GM19395 (cell line): ENCODE data around the gene OSBPL2.

Experiments used
- ATAC-seq: cut with Tn5 transposase; IDR thresholded peaks from one replicate; pipeline ENCODE4 v1.9.1; 2021; ENCODE audit warnings: mild to moderate bottlenecking, moderate library complexity; ENCODE audit not compliant: unreplicated experiment

The OSBPL2 gene

DNA sequence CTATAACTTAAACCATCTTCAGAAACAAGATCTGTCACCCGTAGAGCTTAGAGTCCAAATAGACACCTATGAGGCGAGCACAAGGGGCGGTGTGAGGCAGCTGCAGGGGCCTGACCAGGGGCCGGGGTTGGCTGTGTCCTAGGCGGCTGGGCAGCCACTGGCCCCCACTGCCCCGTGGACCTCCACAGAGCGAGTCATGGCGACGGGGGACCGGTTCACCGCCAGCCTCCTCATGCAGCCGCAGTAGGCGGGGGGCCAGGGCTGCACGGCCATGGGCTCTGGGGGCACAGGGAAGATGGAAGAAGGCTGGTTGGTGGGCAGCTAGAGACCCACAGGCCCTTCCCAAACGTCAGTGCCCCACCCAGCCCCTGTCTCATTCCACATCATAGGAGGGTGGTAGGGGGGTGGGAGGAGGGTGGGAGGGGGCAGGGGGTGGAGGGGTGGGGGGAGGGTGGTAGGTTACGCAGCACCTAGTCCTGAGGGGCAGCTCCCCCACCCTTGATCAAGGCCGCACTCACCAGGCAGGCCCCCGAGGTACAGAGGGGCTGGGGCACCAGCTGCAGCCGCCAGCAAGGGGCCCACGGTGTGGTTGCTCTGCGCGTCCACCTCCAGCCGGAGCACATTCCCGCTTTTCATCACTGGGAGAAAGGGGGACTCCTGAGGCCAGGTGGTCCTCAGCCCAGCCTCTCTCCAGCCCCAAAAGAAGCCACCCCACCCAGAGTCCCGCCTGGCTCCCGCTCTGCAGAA, 71.0 kb downstream of the OSBPL2 start:
- no peak for ATAC-seq

DNA sequence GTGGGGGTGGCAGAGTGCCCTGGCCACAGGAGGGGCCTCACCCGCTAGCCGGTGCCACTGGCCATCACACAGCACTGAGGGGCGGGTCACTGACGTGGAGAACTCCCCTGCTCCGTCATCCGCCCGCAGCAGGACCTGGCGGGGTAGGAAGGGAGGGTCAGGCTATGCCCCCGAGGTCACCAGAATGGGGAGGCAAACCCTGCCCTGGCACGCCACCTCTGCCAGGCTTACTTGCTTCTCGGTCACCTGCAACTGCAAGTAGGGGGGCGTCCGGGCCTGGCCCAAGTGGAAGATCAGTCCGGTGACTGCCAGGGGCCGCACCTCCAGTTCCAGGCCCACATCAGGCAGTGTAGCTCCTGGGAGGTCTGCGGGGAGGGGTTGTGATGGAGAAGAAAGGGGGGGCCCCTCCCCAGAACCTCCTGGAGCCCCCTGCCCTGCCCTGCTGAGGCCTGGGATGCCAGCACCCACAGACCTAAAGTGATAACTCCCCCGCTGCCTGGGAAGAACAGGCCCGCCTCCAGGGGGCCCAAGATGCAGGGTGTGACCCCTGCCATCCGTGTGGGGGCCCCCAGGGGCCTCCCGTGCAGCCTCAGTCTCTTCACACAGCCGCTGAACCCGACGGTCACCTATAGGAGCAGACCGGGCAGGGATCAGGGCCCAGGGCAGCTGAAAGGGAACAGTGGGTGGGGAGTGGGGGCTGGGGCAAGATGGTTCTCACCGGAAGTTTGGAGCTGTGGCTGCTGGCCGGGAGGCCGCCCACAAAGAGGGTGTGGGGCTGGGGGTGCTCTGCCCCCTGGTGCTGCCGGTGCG, 71.8 kb downstream of the OSBPL2 start:
- ATAC-seq = no peak

DNA sequence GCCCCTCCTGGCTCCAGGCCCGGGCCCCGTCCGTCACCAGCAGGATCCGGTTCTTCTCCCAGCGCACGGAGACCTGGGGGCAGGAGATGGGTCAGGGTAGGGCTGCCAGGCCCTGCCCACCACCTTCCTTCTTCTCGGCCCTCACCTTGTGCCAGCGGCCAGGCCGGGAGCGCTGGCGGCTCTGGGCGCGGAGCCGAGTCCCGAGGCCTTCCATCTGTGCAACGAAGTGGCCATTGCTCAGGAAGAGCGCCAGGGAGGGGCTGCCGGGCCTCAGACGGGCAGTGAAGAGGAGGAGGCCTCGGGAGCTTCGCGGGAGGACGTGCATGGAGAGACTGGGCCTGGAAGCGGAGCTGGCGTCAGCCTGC, 72.4 kb downstream of the OSBPL2 start:
- ATAC-seq = no peak

DNA sequence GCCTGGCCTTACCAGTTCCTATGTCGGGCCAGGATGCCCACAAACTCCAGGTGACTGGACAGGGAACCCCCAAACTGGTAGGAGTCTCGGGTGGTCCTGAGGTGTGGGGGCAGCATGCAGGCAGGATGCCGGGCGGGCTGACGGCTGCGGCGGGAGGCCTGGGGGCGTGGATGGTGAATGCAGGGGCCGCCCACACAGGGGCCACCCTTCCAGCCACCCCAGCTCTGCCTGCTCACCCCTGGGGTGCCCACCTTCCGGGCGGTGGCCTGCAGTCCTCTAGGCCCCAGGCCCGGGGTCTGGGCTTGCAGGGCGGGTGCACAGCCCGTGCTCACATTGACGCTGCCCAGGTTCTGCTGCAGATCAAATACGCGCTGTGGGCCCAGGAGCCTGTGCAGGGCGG, 72.8 kb downstream of the OSBPL2 start:
- ATAC-seq = no peak

DNA sequence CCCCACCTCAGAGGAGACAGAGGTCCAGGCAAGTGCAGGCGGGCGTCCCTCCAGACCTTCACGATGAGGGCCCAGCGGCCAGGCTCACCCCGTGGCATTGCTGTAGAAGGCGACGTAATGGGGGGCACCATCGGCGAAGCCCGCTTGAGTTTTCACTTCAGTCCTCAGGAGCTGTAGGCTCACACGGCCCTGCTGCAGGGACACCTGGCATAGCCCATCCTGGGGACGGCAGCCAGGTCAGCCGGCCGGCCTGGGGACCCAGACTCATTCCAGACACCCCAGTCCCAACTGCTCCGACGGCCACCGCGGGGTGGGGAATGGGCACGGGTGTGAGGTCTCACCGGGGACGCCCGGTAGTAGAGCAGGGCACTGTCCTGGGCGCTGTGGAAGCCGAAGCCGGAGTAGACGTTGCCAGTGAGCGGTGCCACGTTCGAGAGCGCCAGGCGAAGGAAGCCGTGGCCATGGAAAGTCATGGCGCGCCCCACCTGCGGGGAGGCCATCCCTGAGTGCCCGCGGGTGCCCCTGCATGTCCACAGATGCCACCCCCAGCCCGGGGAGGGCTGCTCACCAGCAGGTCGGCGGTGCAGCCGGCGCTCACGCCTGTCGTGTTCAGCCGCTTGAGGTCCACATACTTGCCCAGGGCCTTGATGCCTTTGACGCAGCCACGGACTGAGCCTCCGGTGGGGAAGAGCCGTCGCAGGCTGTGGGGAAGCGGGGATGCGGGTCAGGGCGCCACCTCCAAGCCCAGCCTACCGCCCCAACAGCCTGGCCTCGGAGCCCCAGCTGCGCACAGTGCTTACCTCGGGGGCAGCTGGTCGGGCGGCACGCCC, 73.7 kb downstream of the OSBPL2 start:
- ATAC-seq = no peak

DNA sequence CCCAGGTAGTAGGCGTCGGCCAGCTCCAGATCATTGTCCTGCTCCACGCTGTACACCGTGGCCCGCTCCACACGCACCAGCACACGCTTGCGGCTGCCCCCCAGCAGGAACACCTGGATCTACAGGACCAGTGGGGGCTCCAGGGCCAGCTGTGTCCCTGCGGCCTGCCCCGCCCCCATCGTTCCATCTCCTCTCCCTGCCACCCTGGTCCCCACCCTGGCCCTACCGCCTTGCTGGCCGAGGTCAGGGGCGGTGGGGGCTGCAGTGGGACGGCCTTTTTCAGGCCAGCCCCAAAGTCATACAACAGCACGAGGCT, 74.3 kb downstream of the OSBPL2 start:
- ATAC-seq = no peak

DNA sequence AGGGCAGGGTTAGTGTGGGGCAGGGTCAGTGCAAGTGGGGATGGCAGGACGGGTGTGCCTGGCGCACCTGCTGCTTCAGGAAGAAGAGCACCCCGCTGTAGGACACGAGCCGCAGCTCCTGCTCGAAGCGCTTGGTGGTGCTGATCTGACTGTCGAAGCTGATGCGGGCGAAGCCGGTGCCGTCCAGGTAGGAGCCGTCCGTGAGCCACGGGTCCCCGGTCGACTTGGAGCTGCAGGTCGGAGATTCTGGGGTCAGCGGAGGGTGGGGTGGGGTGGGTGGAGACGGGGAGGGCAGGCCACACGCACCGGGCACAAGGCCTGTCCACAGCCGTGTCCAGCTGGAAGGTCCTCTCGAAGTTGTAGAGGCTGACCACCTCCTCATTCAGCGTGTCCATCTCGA, 74.7 kb downstream of the OSBPL2 start:
- no peak for ATAC-seq

DNA sequence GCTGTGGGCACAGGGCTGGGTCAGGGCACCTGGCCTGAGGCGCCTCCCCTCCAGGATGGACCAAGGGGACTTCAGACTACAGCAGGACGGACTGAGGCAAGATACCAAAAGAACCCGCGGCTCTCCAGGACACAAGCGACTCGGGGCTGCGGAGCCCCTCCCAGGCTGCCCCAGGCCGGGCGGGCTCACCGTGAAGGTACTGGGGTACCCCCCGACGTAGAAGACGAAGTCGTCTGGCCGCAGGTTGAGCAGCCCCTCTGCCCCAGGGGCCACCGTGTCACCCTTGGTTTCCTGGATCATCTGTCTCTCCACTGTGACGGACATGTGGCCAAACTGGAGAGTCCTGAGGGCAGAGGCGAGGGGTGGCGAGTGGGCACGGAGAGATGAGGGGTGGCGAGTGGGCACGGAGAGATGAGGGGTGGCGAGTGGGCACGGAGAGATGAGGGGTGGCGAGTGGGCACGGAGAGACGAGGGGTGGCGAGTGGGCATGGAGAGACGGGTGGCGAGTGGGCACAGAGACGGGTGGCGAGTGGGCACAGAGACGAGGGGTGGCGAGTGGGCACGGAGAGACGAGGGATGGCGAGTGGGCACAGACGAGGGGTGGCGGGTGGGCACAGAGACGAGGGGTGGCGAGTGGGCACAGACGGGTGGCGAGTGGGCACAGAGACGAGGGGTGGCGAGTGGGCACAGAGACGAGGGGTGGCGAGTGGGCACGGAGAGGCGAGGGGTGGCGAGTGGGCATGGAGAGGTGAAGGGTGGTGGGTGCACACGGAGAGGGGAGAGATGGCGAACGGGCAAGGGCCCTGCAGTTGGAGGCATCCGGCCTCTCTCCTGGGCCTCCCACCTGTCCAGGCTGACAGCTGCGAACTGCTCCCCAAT, 75.4 kb downstream of the OSBPL2 start:
- ATAC-seq = no peak

DNA sequence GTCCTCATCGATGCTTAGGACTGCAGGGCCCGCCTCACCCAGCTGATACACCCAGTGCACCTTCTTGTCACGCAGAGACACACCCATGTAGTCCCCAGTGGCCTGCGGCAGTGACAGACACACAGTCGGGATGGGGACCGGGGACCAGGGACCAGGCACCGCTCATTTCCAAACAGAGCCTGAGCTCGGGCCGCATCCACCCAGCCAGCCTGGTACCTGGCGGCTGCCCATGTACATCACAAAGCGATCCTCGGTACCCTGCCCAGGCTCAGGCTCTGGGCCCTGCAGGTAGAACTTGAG, 76.0 kb downstream of the OSBPL2 start:
- ATAC-seq = no peak

DNA sequence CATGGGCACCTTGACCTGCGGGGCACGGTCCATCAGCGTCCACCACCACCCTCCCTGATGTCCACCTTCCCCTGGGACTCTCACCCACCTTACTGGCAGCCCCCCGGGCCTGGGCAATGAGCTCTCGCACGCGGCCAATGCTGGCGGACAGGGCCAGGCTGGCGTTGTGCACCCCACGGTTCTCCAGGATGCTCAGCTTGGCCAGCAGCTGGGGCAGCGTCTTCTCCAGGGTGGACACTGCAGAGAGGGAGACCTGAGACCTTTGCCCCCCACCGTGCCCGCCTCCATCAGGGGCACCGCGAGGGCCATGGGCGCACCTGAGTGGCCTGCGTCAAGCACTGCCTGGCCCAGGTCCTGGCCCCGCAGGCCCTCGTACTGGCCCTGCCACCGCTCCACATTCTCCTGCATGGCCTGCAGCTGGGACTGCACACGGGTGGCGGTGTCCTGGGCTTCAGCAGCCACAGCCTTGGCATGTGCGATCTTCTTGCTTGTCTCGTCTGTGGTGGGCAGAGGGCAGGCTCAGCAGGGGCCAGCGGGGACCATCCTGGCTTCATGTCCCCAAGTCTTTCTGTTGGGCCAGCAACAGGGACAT, 76.5 kb downstream of the OSBPL2 start:
- no peak for ATAC-seq

DNA sequence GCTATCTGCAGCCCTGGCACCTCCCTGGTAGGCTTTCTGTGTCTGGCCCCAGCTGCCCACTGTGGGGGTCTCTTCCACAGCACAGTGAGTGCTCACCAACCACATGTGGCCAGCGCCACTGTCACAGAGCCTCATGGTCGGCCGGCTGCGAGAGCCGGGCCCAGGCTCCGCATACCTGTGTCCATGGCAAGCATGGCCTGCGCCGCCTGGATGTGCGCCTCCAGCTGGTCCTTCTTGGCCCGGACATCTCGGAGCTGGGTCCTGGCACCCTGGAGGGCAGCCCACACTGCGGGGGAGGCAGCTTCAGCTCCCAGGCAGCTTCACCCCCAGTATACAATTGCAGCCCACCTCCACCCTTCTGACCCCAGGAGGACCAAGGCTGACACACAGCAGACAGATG, 77.5 kb downstream of the OSBPL2 start:
- ATAC-seq = no peak

DNA sequence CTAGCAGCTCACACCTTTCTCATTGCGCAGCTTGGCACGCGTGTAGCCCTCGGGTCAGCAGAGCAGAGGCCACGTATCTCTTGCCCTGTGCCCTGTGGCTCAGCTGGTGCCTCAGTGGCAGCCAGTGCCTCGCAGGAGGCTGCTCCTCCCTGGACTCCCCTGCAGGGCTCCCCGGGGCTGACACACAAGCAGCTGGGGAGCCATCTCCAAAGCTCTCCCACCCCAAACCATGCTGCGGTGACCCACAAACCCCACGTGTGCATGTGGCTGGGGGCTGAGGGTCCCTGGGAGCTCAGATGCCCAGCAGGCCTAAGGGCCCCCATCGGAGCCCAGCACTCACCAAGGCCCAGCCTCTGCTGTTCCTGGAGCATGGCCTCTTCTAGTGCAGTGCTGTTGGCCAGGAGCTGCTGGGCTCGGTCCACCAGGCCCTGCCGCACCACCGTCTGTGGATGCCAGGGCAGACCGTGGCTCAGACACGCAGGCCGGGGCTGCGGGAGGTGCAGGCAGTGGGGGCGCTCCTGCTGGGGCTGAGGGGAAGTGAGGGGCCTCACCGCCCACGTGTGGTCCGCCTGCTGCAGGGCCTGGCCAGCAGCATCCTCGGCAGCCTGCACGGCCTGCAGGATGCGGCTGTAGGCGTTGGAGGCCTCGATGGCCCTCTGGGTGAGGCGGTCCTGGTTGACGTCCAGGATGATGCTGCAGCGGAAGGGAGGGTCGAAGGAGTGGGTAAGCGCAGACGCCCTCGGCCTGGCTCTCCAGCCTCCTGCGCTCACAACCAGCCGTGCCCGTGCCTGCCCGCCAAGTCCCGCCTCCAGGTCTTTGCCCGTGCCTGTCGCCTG, 78.2 kb downstream of the OSBPL2 start:
- ATAC-seq = no peak

DNA sequence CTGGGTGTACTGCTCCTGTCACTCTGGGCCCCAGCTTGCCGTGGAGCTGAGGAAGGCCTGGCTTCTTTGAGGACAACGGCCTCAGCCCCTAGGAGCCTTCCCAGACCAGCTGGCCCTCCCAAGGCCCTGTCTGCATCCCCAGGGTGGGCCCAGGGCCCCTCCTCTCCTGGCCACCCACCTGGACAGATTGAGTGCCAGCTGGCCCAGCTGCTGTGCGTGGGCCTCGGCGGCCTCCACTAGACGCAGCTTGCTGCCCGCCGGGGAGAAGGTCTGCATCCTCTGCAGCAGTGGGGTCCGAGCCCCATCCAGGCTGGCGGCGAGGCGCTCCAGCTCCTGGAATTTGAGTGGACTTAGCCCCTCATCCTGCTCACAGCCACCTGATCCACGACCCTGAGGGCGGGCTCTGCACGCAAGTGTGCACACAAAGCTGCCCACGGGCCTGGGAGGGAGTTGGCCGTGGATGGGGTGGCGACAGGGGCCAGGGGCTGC, 78.9 kb downstream of the OSBPL2 start:
- ATAC-seq = no peak

DNA sequence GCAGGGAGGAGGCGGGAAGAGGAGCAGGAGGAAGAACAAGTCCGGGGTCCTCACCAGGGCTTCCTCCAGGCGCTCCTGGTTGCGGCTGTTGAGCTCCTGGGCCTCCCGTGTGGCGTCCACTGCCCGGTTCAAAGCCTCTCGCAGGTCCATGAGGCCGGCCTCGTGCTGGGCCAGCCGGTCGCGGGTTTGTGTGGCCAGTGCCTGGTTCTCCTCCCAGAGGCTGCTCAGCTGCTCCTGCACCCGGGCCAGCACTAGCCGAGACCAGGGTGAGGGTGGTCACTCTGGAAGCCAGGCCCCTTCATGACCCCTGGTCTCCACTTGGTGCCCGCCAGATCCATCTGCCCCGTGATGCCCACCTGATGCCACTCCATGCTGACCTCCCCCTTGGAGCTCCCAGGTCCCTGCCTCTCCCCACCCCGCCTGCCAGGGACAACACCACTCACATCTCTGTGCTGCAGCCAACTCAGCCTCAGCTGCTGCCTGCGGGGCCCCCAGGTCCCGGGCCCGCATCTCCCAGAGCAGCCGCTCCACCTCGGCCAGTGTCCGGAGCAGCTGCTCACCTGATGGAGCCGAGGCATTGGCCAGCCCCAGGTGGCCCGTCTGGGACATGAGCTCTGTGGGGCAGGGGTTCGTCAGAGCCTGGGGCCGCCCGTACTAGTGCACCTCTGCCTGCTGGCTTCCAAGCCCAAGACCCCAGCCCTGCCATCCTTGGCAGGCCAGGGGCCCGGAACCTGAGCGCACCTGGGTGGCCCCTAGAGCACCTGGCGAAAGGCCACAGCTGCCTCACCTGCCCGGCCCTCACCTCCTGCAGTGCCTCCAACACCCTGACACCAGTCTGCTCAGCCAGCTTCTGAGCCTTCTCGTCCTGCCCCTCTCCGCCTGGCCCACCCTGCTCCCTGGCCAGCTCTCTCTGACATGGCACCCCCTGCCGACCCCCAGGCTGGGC, 80.4 kb downstream of the OSBPL2 start:
- no peak for ATAC-seq

DNA sequence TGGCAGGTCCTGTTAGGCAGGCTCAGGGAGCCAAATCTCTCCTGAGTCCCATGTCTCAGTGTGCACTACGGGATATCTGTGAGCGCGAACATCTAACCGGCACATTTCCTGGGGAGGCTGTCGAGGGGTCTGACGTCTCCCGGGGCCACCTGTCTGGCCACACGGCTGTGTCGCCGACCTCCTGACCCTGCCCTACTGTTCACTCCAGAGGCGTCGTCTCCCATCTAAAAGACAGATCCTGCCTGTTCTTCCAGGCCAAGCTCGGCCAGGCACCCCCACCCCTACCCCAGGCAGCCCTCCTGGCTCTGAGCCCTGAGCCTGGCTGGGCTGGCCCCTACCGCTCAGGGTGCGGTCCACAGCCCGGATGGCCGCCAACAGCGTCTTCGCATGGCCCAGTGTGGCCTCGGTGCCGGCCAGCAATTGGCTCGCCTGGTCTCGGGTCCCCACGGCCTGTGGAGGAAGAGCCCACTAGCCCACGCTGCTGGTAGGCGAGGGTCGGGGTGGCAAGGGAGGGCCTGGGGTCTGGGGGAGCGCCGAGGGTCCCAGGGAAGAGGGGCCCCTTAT, 81.1 kb downstream of the OSBPL2 start:
- no peak for ATAC-seq

DNA sequence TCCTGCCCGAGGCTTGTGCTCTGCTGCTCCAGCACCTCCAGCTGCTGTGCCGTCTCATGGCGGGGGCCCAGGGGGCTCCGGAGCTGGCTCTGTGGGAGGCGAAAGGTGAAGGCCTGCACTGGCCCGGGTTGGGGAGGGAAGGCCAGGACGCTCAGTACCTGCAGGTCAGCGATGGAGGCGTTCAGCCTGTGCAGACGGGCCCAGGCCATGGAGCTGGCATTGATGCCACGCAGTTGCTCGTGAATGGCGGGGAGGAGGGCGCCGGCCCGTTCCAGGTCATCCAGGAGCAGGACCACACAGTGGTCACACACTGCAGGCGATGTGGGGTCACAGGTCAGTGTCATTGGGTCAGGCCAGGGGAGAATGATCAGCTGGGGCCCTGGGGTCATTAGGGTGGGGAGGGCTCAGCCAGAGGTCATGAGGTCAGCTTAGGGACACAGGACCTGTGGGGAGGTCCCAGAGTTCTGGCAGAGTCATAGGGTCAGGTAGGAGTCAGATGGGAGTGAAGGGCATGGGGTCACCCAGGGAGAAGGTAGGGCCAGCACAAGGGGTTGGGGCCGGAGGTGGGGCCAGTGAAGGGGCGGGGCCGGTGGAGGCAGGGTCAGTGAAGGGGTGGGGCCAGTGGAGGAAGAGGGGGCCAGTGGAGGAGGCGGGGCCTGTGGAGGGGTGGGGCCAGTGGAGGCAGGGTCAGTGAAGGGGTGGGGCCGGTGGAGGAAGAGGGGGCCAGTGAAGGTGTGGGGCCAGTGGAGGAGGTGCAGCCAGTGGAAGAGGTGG, 82.4 kb downstream of the OSBPL2 start:
- ATAC-seq = no peak

DNA sequence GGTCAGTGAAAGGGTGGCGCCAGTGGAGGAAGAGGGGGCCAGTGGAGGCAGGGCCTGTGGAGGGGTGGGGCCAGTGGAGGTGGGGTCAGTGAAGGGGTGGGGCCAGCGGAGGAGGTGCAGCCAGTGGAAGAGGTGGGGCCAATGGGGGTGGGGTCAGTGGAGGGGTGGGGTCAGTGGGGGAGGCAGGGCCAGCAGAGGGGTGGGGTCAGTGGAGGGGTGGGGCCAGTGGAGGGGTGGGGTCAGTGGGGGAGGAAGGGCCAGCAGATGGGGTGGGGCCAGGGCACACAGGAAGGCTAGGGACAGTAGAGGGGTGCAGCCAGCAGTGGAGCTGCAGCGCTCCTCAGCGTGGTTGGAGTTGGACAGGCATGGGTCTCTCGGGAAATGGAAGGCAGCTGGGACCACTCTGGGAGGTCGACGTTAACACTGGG, 83.2 kb downstream of the OSBPL2 start:
- ATAC-seq = no peak
